NCI-H128 (cell line): ENCODE measurements around the gene FGFR2.
"Not testable (repeated sequence)": the region's sequence is repeated elsewhere in the genome, so short reads cannot be mapped to it uniquely, and the experiment has no call there.

Source experiments
- DNase-seq: peaks from one replicate; lab custom pipeline; 2025; ENCODE audit not compliant: unreplicated experiment; lab: John Stamatoyannopoulos, UW

Gene FGFR2

GRCh38 chr10:121526135-121526790 is 72.0 kb downstream of the FGFR2 start:
- DNase-seq = no peak

GRCh38 chr10:121525251-121526134 is 72.8 kb downstream of the FGFR2 start:
- no peak for DNase-seq

DNA sequence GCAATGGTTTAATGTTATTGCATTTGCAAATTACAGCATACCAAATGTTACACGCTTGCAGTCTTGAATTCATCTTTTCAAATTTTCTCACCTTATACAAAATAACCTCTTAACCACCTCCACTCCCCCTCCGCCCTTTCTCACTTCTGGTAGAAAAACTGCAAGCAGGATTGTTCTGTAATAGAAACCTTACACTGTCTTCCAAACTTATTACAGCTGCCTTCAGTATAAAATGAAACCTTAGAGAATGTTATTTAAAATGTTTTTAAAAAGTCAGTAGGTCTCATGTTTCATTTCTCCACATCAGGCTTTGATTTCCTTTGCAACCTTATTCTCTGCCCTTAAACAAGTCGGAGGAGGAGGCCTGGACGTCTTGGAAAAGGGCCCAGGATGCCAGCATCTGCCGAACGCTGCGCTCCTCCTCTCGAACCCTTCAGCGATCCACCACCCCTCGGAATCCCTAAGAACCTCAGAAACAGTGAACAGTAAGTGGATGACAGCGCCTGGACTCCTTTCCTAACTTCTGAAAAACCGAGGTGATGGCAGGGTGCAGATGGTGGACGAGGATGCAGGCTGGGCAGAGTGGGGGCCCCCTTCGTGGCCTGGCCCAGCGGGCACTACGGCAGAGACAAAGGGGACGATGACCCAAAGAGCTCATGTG is 74.0 kb downstream of the FGFR2 start:
- DNase-seq = no peak

- no peak for DNase-seq
Observed at GRCh38 chr10:121522831-121523230, 75.4 kb downstream of the FGFR2 start.

DNA sequence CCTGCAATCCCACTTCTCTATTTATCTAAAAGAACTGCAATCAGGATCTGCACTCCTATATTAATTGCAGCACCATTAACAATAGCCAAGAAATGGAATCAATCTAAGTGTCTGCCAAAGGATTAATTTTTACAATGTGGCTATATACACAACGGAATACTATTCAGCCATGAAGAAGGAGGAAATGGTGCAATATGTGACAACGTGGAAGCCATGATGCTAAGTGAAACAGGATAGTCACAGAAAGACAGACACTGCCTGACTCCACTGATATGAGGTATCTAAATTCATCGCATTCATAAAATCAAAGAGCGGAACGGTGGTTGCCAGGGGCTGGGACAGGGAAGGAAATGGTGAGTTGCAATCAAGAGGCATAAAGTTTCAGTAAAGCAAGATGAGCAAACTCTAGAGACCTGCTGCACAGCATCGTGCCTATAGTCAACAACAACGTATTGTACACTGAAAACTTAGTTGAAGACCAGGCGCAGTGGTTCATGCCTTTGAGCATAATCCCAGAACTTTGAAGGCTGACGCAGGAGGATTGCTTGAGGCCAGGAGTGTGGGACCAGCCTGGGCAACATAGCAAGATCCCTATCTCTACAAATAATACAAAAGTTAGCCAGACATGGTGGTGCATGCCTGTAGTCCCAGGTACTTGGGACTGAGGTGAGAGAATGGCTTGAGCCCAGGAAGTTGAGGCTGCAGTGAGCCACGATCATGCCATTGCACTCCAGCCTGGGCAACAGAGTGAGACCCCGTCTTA is 76.3 kb downstream of the FGFR2 start:
- DNase-seq = no peak

DNA sequence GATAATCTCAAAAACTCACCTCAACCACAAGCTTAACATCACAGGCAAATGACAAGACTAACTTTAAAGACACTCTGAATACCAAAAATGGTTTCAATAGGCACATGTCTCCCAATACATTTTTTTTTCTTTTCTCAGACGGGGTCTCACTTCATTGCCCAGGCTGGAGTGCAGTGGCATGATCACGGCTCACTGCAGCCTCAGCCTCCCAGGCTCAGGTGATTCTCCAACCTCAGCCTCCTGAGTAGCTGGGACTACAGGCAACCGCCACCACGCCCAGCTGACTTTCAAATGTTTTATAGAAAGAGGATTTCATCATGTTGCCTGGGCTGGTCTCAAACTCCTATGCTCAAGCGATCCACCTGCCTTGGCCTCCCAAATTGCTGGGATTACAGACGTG is 77.7 kb downstream of the FGFR2 start:
- not testable (repeated sequence) for DNase-seq

DNA sequence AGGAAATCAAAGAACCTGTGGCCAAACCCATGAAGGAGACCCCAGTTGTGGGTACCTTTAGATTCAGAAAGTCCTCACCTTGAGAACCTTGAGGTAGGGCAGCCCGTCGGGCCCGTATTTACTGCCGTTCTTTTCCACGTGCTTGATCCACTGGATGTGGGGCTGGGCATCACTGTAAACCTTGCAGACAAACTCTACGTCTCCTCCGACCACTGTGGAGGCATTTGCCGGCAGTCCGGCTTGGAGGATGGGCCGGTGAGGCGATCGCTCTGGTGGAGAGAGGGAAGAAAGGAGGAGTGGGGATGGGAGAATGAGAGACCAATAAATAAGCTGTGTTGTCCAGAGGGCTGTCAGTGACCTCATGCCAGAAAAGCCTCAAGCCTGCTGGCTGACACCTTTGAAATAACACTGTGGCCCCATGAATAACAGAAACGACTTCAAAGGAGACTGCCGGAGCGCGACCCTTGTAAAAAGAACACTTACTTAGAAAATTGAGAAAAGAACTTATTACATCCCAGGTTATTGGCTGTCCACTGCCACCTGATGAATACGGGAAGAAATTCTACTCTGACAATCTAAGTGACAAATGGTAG is 78.2 kb downstream of the FGFR2 start:
- no peak for DNase-seq

DNA sequence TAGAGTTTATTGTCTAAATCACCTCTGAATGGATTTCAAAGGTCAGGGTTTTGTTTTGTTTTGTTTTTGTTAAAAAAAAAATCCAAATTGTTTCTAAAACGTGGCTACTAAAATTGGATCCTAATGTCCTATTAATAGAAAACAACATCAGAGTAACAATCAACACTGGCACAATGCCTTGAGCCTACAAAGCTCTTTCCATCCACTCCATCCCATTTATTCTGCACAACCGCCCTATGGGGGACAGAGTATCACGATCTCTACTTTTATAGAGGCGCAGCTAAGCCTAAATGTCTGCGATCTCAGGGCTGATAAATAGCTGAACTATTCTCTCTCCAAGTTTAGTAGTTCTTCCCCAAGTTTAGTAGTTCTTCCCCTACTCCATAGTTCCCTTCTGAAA is 78.8 kb downstream of the FGFR2 start:
- DNase-seq = no peak

DNA sequence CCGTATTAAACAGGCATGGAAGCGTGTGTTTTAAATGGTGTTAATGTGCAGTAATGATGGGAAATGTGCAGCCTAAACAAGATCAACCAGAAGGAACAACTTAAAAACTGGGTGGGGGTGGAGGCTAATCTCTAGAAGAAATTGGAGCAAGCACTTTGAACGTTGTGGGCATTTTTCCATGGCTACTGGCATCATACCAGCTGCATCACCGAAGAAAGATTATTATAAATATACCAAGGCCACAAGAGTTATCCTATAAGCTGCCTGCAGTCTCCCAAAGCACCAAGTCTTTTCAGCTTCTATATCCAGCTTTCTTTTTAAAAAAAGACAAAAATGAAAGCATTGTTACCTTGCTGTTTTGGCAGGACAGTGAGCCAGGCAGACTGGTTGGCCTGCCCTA is 79.9 kb downstream of the FGFR2 start:
- no peak for DNase-seq

GRCh38 chr10:121516093-121516865 is 82.0 kb downstream of the FGFR2 start:
- DNase-seq = no peak

DNA sequence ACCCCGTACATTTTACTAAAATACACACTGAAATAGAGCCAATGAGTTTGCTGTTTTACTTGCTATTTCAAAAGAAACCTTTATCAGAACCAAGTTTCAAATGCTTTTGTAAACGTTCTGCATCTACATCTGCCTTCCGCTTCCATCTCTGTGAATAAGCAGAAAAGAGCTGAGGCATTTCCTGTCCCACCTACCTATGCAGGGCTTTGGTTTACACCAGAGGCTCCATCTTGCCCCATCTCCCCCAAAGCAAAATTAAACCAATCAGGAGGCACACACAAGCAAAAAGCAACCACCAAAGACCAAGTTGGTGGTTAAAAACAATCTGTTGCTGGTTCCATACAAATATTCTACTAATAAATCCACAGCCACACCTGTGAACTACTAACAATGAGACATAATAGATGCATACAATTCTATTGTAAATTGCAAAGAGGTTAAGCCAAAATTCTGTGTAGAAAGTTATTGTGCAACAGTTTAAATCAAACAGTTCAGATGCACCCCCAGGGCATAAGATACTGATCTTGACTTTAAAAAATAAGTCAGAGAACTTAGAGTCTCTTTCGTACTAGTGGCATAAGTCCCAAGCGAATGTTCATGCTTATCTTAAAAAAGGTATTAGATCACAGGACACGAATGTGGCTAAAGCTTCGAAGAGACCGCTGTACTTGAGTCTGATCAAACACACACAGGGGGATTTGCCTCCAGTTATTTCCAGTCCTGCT is 83.9 kb downstream of the FGFR2 start:
- DNase-seq = no peak

- DNase-seq = no peak
Observed at GRCh38 chr10:121511943-121512342, 86.3 kb downstream of the FGFR2 start.

DNA sequence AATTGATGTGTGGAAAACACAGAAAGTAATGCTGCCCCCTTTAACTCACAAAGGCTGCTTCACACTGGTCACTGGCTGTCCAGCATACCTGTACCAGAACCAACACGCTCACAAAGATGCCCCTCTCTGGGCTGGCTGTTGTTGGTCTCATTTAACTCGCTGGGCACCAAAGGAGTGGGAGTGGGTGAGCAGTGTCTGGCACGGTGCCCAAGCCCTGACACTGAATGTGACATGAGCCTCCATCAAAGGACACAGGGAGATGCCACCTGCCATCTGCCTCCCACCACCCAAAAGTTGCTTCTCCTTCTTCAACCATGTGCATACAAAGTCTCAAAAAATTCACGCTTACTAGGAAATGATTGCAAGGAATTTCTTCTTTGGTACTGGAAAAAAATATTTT is 86.8 kb downstream of the FGFR2 start:
- DNase-seq = no peak

GRCh38 chr10:121510201-121510771 is 88.0 kb downstream of the FGFR2 start:
- DNase-seq = no peak

DNA sequence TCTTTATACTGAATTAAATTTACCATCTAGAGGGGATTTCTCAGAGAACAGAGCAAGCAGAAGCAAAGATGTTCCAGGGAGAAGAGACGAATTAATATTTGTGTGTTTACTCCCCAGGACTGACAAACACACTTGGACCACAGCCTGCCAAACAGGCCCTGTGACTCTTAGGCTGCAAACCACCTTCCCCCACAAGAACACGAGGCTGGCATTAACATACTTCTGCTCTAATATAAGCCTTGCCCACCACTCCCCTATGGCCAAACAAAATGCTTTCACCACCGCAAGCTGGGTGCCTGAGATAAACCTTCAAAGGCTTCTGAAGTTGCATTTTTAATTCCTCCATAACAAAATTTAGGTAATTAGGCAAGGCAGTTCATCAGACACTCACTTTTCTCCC is 88.4 kb downstream of the FGFR2 start:
- DNase-seq = no peak

DNA sequence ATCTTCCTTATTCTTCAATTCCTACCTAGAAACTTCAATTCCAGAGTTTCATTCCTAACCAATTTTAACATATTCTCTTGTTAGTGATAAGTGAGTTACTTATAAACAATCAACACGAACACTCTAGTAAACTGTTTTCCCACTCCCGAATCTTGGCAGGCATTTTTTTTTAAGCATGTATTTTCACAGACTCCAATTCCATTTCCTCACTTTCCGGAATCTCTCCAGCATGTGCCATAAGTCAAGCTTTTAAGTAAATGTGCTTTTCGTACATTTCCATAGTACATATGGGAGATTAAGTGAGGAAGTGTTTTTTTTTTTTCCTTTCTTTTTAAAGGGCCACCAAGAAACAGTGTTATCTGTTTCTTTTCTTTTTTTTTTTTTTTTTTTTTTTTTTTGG is 89.1 kb downstream of the FGFR2 start:
- no peak for DNase-seq

GRCh38 chr10:121503587-121504051 is 94.6 kb downstream of the FGFR2 start:
- no peak for DNase-seq

DNA sequence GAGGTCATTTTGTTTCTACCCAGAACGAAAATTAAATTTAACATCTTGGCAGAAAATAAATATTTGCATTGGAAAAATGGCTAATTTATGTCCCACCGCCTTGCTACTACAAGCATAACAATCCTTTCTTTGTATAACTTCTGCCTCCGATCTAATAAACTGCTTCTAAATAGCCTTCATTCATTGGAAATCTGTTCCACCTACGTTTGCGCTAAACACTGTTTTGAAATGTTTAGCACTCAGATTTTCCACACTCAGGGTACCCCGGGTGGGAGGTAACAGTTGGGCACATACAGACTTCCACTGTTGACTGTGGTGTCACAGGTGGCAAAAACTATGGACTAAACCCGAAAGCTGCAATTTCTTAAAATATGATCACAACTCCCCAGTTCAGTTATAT is 96.4 kb downstream of the FGFR2 start:
- DNase-seq = no peak
